Measurements from ENCODE around the gene REXO5.
"Not testable (repeated sequence)": the region's sequence is repeated elsewhere in the genome, so short reads cannot be mapped to it uniquely, and the experiment has no call there.

Gene REXO5

DNA sequence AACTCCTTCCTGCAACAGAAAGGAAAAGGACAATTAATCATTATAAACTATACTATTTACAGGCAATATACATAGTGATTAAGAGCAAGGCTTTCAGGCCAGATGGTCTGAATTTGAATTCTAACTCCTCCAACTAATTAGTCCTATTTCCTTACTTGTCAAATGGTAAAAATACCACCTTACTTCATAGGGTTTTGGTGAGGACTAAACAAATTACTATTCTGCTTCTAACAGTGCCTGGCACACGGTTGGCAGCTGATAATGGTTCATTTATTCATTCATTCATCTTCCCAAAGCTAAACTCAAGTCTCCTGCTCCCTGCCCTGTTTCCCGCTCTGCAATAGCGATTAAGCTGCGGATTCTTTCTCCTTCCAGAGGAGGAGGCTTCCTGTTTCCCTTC, 54.0 kb downstream of the REXO5 start:
- TF ChIP-seq, protein P1, sequence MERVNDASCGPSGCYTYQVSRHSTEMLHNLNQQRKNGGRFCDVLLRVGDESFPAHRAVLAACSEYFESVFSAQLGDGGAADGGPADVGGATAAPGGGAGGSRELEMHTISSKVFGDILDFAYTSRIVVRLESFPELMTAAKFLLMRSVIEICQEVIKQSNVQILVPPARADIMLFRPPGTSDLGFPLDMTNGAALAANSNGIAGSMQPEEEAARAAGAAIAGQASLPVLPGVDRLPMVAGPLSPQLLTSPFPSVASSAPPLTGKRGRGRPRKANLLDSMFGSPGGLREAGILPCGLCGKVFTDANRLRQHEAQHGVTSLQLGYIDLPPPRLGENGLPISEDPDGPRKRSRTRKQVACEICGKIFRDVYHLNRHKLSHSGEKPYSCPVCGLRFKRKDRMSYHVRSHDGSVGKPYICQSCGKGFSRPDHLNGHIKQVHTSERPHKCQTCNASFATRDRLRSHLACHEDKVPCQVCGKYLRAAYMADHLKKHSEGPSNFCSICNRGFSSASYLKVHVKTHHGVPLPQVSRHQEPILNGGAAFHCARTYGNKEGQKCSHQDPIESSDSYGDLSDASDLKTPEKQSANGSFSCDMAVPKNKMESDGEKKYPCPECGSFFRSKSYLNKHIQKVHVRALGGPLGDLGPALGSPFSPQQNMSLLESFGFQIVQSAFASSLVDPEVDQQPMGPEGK (CRISPR knock-in tag; IDR thresholded peaks at IDR 0.05; ENCODE audit: borderline replicate concordance) = no peak
- TF ChIP-seq POU6F1 (CRISPR knock-in tag; IDR thresholded peaks at IDR 0.05; ENCODE audit: borderline replicate concordance, low read depth) = no peak
- TF ChIP-seq, protein P2, sequence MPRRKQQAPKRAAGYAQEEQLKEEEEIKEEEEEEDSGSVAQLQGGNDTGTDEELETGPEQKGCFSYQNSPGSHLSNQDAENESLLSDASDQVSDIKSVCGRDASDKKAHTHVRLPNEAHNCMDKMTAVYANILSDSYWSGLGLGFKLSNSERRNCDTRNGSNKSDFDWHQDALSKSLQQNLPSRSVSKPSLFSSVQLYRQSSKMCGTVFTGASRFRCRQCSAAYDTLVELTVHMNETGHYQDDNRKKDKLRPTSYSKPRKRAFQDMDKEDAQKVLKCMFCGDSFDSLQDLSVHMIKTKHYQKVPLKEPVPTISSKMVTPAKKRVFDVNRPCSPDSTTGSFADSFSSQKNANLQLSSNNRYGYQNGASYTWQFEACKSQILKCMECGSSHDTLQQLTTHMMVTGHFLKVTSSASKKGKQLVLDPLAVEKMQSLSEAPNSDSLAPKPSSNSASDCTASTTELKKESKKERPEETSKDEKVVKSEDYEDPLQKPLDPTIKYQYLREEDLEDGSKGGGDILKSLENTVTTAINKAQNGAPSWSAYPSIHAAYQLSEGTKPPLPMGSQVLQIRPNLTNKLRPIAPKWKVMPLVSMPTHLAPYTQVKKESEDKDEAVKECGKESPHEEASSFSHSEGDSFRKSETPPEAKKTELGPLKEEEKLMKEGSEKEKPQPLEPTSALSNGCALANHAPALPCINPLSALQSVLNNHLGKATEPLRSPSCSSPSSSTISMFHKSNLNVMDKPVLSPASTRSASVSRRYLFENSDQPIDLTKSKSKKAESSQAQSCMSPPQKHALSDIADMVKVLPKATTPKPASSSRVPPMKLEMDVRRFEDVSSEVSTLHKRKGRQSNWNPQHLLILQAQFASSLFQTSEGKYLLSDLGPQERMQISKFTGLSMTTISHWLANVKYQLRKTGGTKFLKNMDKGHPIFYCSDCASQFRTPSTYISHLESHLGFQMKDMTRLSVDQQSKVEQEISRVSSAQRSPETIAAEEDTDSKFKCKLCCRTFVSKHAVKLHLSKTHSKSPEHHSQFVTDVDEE (CRISPR knock-in tag; IDR thresholded peaks at IDR 0.05) = no peak
- no peak for TF ChIP-seq ZFP3 (CRISPR knock-in tag; IDR thresholded peaks at IDR 0.05)
- ATAC-seq = no peak

- not testable (repeated sequence) for ATAC-seq
Measured at GRCh38 chr16:20860995-20861394, 54.7 kb downstream of the REXO5 start.

- ATAC-seq = no peak
- TF ChIP-seq ZFP30 (CRISPR knock-in tag; IDR thresholded peaks at IDR 0.05) = no peak
- TF ChIP-seq PPARA (CRISPR knock-in tag; IDR thresholded peaks at IDR 0.05; ENCODE audit: borderline replicate concordance) = no peak
- TF ChIP-seq ZFP3 (CRISPR knock-in tag; IDR thresholded peaks at IDR 0.05) = no peak
- TF ChIP-seq ZNF8 (CRISPR knock-in tag; IDR thresholded peaks at IDR 0.05) = no peak
- TF ChIP-seq ZC3H10 (CRISPR knock-in tag; IDR thresholded peaks at IDR 0.05) = no peak
- TF ChIP-seq ESRRG (CRISPR knock-in tag; IDR thresholded peaks at IDR 0.05) = no peak
- no peak for TF ChIP-seq SNAI2 (CRISPR knock-in tag; IDR thresholded peaks at IDR 0.05)
- TF ChIP-seq CSDC2 (CRISPR knock-in tag; IDR thresholded peaks at IDR 0.05) = no peak
- no peak for TF ChIP-seq RARB (CRISPR knock-in tag; IDR thresholded peaks at IDR 0.05)
- no peak for TF ChIP-seq GLIS3 (CRISPR knock-in tag; IDR thresholded peaks at IDR 0.05)
- TF ChIP-seq, protein P3, sequence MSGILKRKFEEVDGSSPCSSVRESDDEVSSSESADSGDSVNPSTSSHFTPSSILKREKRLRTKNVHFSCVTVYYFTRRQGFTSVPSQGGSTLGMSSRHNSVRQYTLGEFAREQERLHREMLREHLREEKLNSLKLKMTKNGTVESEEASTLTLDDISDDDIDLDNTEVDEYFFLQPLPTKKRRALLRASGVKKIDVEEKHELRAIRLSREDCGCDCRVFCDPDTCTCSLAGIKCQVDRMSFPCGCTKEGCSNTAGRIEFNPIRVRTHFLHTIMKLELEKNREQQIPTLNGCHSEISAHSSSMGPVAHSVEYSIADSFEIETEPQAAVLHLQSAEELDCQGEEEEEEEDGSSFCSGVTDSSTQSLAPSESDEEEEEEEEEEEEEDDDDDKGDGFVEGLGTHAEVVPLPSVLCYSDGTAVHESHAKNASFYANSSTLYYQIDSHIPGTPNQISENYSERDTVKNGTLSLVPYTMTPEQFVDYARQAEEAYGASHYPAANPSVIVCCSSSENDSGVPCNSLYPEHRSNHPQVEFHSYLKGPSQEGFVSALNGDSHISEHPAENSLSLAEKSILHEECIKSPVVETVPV (CRISPR knock-in tag; IDR thresholded peaks at IDR 0.05) = no peak
- TF ChIP-seq ARNTL (CRISPR knock-in tag; IDR thresholded peaks at IDR 0.05; ENCODE audit: borderline replicate concordance, low read depth) = no peak
- TF ChIP-seq POU6F1 (CRISPR knock-in tag; IDR thresholded peaks at IDR 0.05; ENCODE audit: borderline replicate concordance, low read depth) = no peak
- TF ChIP-seq, protein P1 (CRISPR knock-in tag; IDR thresholded peaks at IDR 0.05; ENCODE audit: borderline replicate concordance) = no peak
- no peak for TF ChIP-seq TOX (CRISPR knock-in tag; IDR thresholded peaks at IDR 0.05; ENCODE audit: borderline replicate concordance)
- TF ChIP-seq BACH2 (CRISPR knock-in tag; IDR thresholded peaks at IDR 0.05; ENCODE audit: borderline replicate concordance) = no peak
- no peak for TF ChIP-seq TCF4 (CRISPR knock-in tag; IDR thresholded peaks at IDR 0.05; ENCODE audit: borderline replicate concordance)
- TF ChIP-seq OSR1 (CRISPR knock-in tag; IDR thresholded peaks at IDR 0.05) = no peak
- TF ChIP-seq, protein P4, sequence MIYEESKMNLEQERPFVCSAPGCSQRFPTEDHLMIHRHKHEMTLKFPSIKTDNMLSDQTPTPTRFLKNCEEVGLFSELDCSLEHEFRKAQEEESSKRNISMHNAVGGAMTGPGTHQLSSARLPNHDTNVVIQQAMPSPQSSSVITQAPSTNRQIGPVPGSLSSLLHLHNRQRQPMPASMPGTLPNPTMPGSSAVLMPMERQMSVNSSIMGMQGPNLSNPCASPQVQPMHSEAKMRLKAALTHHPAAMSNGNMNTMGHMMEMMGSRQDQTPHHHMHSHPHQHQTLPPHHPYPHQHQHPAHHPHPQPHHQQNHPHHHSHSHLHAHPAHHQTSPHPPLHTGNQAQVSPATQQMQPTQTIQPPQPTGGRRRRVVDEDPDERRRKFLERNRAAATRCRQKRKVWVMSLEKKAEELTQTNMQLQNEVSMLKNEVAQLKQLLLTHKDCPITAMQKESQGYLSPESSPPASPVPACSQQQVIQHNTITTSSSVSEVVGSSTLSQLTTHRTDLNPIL (CRISPR knock-in tag; IDR thresholded peaks at IDR 0.05; ENCODE audit: low read depth) = no peak
Measured at GRCh38 chr16:20862162-20862960, 56.0 kb downstream of the REXO5 start.

DNA sequence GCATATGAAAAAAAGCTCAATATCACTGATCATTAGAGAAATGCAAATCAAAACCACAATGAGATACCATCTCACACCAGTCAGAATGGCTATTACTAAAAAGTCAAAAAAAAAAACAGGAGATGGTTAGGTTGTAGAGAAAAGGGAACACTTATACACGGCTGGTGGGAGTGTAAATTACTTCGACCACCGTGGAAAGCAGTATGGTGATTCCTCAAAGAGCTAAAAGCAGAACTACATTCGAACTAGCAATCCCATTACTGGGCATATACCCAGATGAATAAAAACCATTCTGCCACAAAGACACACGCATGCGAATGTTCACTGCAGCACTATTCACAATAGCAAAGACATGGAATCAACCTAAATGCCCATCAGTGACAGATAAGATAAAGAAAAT, 58.0 kb downstream of the REXO5 start:
- not testable (repeated sequence) for ATAC-seq

Data from SK-N-SH treated with all-trans-retinoic acid at 6 μM for 48 hours (cell line).